ENCODE measurements around the gene IL11RA.

GRCh38 chr9:34686231-34686630 lies 34.2 kb downstream of the IL11RA start:
- TF ChIP-seq POLR2A (IDR thresholded peaks at IDR 0.05), result no peak
- TF ChIP-seq, protein P1, sequence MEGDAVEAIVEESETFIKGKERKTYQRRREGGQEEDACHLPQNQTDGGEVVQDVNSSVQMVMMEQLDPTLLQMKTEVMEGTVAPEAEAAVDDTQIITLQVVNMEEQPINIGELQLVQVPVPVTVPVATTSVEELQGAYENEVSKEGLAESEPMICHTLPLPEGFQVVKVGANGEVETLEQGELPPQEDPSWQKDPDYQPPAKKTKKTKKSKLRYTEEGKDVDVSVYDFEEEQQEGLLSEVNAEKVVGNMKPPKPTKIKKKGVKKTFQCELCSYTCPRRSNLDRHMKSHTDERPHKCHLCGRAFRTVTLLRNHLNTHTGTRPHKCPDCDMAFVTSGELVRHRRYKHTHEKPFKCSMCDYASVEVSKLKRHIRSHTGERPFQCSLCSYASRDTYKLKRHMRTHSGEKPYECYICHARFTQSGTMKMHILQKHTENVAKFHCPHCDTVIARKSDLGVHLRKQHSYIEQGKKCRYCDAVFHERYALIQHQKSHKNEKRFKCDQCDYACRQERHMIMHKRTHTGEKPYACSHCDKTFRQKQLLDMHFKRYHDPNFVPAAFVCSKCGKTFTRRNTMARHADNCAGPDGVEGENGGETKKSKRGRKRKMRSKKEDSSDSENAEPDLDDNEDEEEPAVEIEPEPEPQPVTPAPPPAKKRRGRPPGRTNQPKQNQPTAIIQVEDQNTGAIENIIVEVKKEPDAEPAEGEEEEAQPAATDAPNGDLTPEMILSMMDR (IDR thresholded peaks at IDR 0.05), result no peak

Data from right lobe of liver (tissue), 4 donors.